IPS-18c (cell line): ENCODE results near the gene CTTN.
"Not testable (repeated sequence)": the region's sequence is repeated elsewhere in the genome, so short reads cannot be mapped to it uniquely, and the experiment has no call there.

ENCODE experiments used
- H3K4me3 ChIP-seq: 2 replicates; pipeline ENCODE4 v1.7.0; 2013; ENCODE audit warnings: low read depth, mild to moderate bottlenecking, low read length, moderate library complexity; ENCODE audit not compliant: insufficient read depth
- H3K9me3 ChIP-seq: one replicate; pipeline ENCODE4 v1.6.1; 2013; ENCODE audit warnings: mild to moderate bottlenecking, low read length, moderate library complexity; ENCODE audit not compliant: control insufficient read depth, insufficient read depth

The CTTN gene

DNA sequence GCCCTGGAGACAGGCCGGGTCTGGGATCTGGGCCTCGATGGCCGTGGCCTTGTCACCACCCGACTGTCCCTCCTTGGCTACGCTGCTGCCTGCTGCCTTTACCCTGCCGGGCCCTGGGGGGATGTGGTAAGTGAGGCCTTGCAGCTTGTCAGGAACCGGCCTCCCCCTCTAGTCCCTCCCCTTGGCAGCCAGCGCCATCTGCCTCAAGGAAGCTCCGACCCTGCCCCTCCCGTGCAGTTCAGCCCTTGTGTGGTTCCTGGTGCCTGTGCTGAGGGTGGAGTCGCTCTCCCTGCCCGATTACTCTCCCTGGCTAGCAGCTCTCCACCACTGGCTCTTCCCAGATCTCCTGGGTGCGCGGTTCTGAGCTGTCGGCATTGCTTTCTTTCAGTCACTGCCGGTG, 33.7 kb downstream of the CTTN start:
- H3K9me3 ChIP-seq, result no peaks in the 10 kb centered on the region
- H3K4me3 ChIP-seq, result no peak overlapping the region

DNA sequence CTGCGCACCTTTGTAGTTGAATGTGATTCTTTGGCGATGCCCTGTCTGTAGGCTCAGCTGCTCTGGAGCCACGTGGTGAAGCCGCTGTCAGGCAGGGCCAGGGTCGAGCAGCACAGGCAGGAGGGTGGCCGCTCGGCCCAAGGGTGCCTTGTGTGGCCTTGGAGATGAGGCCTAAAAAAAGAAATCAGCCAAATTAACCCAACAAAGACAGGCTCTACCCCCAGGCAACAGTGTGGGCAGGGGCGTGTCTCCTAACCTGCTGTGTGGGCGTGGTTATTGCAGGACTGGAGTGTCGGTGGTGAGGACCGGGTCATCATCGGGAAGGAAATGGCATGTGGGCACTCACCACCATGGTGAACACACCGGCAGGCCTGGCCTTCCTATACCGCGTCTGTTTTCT, 34.3 kb downstream of the CTTN start:
- H3K9me3 ChIP-seq, result no peaks in the 10 kb centered on the region
- H3K4me3 ChIP-seq, result no peak overlapping the region

DNA sequence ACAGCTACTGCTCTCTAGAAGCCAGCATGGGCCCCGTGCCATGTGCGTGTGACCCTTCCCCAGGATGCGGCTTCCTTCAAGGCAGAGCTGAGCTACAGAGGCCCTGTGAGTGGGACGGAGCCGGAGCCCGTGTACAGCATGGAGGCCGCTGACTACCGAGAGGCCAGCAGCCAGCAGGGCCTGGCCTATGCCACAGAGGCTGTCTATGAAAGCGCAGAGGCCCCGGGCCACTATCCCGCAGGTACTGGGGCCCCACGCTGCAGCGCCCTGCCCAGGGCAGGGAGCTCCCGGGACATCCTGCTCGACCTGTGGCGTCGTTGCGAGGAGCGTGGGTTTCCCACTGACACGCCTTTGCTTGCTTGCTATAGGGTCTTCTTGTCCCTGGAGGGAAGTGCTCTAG, 34.7 kb downstream of the CTTN start:
- Histone ChIP-seq H3K9me3 (no peaks in the 10 kb centered on the region), H3K4me3 (no peak overlapping the region)

DNA sequence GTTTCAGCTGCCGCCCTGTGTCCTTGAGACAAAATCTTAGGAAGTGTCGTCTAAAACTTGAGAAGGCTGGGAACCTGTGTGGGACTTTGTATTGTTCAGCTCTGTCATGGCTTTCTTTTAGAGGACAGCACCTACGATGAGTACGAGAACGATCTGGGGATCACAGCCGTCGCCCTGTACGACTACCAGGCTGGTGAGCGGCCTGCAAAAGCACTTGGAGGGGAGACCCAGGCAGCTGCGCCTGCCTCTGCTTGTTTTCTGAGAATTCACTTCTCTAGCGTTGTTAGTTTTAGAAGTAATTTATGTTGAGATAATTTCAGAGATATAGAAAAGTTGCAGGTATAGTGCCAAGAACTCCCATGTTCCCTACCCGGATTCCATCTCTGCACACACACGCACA, 35.2 kb downstream of the CTTN start:
- no peaks in the 10 kb centered on the region for H3K9me3 ChIP-seq
- H3K4me3 ChIP-seq, result no peak overlapping the region

DNA sequence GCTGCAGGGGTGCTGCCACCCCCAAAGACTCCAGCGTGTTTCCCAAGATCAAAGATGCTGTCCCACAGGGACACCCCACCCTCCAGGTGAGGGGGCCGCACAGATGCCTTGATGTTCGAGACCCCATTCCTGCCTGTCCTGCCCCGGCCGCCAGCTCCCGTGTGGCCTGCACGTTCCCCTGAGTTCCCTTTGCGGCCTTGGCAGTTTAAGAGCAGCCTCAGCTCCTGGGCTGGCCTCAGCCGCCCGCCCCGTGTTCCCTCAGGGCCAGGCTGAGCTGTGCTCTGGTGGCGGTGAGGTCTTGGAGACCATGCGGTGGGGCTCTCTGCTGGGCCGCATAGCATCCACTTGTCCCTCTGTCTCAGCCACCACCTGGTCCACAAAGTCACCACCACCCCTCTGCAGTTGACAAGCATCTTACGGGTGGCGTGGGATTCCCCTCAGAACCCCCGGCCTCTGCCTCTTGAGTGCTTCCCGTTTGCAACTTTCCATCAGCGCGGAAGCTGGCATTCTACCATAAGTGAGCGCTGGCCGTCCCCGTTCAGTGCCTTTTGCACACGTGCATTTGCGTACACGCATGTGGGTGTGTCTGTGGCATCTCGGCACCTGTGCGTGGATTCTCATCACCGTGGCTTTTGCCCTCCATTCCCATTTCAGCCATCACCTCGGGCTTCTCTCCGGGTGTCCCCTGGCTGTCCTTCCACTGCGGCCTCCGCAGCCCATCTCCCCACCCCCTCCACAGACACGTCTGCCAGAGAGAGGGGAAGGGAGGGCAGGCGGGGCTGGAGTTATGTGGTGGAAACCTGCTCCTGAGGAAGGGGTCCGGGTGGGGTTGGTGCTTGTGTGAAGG, 35.9 kb downstream of the CTTN start:
- H3K9me3 ChIP-seq, result no peaks in the 10 kb centered on the region

DNA sequence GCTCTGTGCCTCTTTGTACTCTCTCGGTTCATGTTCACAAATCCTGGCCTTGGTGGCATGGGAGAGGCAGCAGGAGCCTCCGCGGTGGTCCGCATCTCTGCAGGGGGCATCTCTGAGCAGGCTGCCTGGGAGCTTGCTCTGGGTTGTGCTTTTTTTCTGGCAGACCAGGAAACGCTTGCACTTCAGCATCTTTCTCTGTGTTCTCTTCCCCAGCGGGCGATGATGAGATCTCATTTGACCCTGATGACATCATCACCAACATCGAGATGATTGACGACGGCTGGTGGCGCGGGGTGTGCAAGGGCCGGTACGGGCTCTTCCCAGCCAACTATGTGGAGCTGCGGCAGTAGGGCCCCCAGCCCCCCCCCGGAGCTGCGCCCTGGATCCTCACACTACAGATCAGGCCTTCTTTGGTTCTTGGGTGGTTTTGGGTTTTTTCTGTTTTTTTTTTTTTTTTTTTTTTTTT, 36.5 kb downstream of the CTTN start:
- no peak overlapping the region for H3K4me3 ChIP-seq

More for the DNA sequence above, 35.9 kb downstream of the CTTN start:
- H3K4me3 ChIP-seq, result no peak overlapping the region

DNA sequence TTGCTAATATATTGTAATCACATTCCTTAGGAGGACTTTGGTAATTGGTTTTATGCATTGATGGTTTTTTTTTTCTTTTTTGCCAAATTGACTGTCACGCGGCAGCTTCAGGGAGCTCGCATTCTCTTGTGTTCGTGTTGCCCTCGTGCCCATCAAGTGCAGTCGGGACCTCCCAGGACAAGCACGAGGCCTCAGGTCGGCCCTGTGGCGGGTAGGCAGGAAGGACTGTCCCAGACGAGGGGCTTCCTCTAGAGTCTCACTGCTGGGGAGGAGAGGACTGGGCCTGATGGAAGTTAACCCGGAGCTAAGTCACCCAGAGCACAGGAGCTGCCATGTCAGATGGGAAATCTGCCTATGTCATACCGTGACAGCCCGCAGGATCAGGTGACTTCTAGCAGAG, 37.0 kb downstream of the CTTN start:
- H3K4me3 ChIP-seq, result no peak overlapping the region
- no peaks in the 10 kb centered on the region for H3K9me3 ChIP-seq

More for the DNA sequence above, 36.5 kb downstream of the CTTN start:
- H3K9me3 ChIP-seq, result no peaks in the 10 kb centered on the region

DNA sequence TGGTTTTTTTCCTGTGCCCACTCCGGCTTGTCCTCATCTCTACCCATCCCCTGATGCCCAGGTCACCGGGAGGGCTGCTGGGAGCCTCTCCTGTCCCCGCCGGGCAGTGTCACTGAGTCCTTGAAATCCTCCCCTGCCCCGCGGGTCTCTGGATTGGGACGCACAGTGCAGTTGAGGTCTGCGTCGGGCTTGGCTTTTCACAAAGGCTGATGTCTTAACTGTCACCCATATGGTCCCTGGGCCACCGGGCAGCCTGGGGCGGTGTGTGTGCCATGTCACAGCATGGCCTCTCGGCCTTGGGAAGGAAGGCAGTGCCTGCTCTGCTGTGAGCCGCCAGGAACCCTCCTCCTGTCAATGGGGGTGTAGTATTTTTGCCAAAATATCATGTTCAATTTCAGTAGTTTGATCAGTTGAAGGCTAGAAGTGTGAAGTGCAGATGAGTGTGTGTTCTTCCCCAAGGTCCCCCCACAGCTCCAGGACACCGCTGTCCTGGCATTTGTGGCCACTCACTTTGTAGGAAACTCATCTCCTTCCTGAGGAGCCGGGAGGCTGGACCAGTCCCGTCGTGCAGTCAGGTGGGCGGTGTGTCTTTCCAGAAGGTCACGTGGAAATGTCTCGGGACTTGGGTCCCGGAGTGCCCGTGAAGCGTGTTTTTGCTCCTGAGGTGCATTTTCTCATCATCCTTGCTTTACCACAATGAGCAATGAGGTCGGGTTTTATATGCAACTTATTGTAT, 37.6 kb downstream of the CTTN start:
- Histone ChIP-seq H3K4me3 (no peak overlapping the region), H3K9me3 (no peaks in the 10 kb centered on the region)

DNA sequence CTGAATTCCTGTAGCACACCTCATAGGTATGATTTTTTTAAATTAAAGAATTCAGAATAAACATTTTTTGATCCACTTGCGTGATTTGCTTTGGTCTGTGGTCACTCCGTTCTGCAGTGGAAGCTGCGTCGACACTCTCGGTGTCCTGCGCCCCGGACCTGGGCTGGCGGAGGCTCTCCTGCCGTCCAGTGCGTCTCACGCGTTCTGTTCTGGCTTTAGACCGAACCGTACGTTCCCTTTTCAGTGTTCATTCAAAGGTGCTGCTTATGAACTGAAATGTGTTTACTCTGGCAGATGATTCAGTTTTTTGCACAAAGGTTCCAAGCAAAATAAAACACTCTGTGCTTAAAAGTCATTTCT, 38.2 kb downstream of the CTTN start:
- Histone ChIP-seq H3K4me3 (no peak overlapping the region), H3K9me3 (no peaks in the 10 kb centered on the region)

DNA sequence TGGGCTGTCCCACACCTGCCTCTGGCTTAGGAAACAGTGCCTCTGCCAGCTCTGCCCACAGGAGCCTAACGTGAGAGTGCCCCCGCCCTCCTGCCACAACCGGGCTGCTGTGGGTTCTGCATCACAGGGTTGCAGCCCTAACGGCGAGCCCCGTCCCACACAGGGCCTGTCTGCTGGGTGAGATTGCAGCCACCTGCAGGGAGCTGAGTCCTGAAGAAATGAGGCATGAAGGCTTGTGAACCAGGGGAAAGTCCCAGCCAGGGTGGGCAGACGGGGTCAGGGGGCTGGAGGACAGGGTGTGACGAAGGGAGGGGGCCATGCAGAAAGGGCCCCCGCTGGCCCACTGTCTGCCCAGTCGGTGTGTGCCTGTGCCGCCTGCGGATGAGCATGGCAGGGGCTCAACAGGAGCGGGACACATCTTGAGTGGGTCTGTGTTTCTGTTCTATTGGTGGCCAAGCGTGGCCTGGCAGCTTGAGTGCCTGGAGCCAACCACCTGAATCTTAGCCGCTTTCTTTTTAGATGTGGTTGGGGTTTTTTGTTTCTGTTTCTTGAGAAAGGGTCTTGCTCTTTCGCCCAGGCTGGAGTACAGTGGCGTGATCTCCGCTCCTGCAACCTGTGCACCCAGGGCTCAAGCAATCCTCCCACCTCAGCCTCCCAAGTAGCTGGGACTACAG, 38.9 kb downstream of the CTTN start:
- H3K4me3 ChIP-seq, result no peak overlapping the region
- H3K9me3 ChIP-seq, result peaks cover 1% of the 10 kb centered on the region

DNA sequence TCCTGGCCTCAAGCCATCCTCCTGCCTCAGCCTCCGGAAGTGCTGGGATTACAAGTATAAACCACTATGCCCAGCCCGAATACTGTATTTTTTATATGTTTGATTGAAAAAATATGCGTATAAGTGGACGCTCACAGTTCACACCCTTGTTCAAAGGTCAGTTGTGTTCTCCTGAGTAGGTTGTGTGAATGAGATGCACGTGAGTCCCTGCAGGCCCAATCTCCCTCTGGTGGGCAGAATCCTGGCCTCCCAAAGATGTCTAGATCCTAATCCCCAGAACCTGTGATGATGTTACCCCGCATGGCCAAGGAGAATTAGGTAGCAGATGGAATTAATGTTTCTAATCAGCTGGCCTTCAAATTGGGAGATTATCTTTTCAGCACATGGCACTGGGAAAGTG, 41.9 kb downstream of the CTTN start:
- H3K9me3 ChIP-seq, result peaks cover 2% of the 10 kb centered on the region

DNA sequence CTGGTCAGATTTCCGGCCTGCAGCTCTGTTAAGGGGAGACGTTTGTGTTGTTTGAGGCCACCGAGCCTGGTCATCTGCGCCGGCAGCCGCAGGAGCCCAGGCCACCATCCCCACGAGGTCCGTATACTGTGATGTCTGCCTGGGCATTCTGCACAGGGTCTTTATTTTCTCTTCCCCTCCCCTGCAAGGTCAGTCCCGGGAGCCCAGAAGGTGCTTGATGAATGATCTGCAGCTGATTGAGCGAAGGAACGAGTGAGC, 45.4 kb downstream of the CTTN start:
- H3K9me3 ChIP-seq, result peaks cover 2% of the 10 kb centered on the region
- no peak overlapping the region for H3K4me3 ChIP-seq

More for the DNA sequence above, 41.9 kb downstream of the CTTN start:
- H3K4me3 ChIP-seq, result no peak overlapping the region

DNA sequence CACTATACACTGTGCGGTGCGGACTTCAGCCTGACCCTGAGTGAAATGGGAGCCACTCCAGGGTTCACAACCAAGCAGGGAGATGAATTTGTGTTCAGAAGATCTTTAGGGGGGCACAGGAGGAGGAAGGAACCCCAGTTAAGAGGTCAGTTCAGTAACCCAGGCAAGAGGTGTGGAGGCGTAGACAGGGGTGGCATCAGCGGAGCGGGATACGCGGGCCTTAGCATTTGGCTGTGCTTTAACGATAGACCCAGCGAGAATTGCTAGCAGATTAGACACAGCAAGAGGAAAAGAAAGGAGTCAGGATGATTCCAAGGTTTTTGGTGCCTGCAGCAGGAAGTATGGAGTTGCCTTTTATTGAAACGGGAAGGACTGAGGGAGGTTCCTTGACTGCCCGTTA, 46.8 kb downstream of the CTTN start:
- Histone ChIP-seq H3K4me3 (no peak overlapping the region), H3K9me3 (peaks cover 5% of the 10 kb centered on the region)

DNA sequence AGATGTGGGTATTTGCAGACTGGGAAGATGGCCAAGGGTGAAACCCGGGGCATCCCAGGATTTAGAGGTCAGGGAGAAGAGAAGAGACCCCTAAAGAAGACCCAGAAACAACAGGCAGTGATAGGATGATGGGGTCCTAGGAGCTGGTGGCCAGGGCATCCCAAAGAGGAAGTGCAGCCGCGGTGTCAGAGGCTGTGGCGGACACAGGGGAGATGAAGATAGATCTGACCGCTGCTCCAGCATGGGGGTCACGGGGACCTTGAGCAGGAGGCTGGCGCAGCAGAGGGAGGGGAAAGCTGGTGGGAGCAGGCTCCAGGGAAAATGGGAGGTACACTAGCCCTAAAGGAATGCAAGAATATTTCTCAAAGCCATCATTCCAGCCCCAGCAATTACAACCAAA, 47.3 kb downstream of the CTTN start:
- no peak overlapping the region for H3K4me3 ChIP-seq
- peaks cover 5% of the 10 kb centered on the region for H3K9me3 ChIP-seq

DNA sequence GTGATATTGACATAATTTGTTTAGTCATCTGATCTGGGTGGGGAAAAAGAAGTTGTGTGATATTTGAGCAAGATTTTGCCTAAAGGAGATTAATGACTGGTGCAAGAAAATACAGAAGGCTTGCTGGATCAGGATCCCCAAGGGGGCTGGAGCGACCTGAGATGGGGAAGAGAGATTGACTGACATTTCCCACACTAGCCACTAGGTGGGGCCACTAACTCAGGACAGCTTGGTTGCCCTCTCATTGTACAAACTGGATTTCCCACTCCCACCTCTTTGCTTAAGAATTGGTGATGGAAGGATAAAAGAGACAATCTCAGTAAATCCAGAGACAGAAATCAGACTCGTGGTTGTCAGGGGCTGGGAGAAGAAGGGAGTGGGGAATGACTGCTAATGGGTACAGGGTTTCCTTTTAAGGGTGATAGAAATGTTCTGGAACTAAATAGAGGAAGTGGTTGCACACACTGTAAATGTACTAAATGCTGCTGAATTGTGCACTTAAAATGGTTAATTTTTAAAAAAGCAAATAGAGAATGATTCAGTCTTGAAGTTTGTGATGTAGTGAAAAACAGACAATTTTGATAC, 50.7 kb downstream of the CTTN start:
- H3K4me3 ChIP-seq, result no peak overlapping the region
- peaks cover 2% of the 10 kb centered on the region for H3K9me3 ChIP-seq

DNA sequence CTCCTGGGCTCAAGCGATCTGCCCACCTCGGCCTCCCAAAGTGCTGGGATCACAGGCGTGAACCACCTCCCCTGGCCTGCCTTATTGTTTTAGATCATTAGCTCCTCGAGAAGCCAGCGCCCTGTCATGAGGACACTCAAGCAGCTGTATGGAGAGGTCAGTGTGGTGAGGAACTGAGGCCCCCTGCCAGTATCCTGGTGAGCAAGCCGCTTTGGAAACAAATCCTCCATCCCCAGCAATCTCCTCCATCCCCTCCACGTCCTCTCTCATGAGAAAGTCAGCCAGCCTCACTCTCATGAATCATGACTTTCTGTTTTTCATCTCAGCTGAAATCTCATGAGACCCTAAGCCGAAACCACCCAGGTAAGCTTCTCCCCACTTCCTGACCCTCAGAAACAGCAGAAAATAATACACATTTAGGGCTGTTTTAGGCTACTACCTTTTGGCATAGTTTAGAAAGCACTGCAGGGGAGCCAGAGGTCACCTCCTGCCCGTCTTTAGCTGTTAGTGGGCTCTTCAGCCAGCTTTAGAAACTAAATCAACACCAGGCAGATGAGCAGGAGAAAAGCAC, 56.0 kb downstream of the CTTN start:
- H3K9me3 ChIP-seq, result no peaks in the 10 kb centered on the region
- H3K4me3 ChIP-seq, result no peak overlapping the region

DNA sequence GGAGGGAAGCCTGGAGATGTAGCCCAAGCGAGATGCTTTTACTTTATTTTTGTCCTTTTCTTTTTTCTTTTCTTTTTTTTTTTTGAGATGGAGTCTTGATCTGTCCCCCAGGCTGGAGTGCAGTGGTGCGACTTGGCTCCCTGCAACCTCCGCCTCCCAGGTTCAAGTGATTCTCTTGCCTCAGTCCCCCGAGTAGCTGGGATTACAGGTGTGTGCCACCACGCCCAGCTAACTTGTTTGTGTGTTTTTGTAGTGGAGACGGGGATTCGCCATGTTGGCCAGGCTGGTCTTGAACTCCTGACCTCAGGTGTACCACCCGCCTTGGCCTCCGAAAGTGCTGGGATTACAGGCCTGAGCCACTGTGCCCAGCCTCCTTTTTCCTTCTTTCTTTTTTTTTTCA, 56.5 kb downstream of the CTTN start:
- H3K9me3 ChIP-seq, result not testable (repeated sequence)

More for the DNA sequence above, 56.5 kb downstream of the CTTN start:
- H3K4me3 ChIP-seq, result not testable (repeated sequence)
